GM12878 (cell line): ENCODE measurements around the gene UST. TPM values are rescaled to one million over a fixed set of nuclear protein-coding genes. Genes with fewer than 3 reads are reported as not detected.

Source experiments
- ATAC-seq: fragments of 200-7000 bp; cut with Tn5 transposase; 3 replicates; pipeline ENCODE4 v1.9.1; 2020; ENCODE audit warnings: mild to moderate bottlenecking, moderate library complexity
- BruUV-seq: library from RNA; stranded (reverse); fragments of 400-500 nt; replicated peaks from 2 replicates; lab custom pipeline; 2021; lab: Mats Ljungman, UMichigan
- CTCF ChIA-PET: fragments of 300-600 bp; sonication (Branson Sonifier 250); formaldehyde crosslinking; extraction: SDS; loops from one replicate; lab custom pipeline; 2021; ENCODE audit warnings: inconsistent platforms; lab: Yijun Ruan, JAX
- POLR2A ChIA-PET: fragments of 350-600 bp; formaldehyde crosslinking; extraction: SDS; loops from one replicate; lab custom pipeline; 2021; ENCODE audit warnings: inconsistent platforms; lab: Charles Lee
- RAD21 ChIA-PET: fragments of 300-600 bp; sonication (Branson Sonifier 250); formaldehyde crosslinking; loops from one replicate; lab custom pipeline; 2023; ENCODE audit warnings: antibody characterized with exemption; ENCODE audit not compliant: unreplicated experiment; lab: Charles Lee
- SMC1A ChIA-PET: fragments of 300-600 bp; sonication (Branson Sonifier 250); formaldehyde crosslinking; loops from one replicate; lab custom pipeline; 2023; ENCODE audit not compliant: unreplicated experiment, uncharacterized antibody; lab: Charles Lee
- DNase-seq: peaks from one replicate; pipeline ENCODE4 v3.0.0-alpha.2; 2011; ENCODE audit warnings: low read depth, low spot score
- FAIRE-seq: peaks from 3 replicates; lab custom pipeline; 2011; peaks lifted over from hg19 to GRCh38; lab: Jason Lieb, UNC
- H2AFZ ChIP-seq: 2 replicates; pipeline ENCODE4 v1.6.0; 2011; ENCODE audit warnings: low read depth, low read length, control low read depth; ENCODE audit not compliant: control insufficient read depth
- H3K27ac ChIP-seq: 2 replicates; pipeline ENCODE4 v1.5.1; 2011; ENCODE audit warnings: control low read depth; ENCODE audit not compliant: control insufficient read depth, insufficient read depth
- H3K27me3 ChIP-seq, 2 experiments: replicated peaks in 1 of 2; 2 replicates each; pipeline versions ENCODE4 v1.6.0 to v1.6.1; 2011; ENCODE audit warnings: low read length in 1 of 2; ENCODE audit not compliant: control insufficient read depth in 2 of 2, insufficient read depth in 2 of 2
- H3K36me3 ChIP-seq, 2 experiments: 2 replicates each; pipeline ENCODE4 v1.5.1; 2011; ENCODE audit warnings: low read length in 1 of 2; ENCODE audit not compliant: control insufficient read depth in 2 of 2, insufficient read depth in 2 of 2
- H3K4me1 ChIP-seq: 2 replicates; pipeline ENCODE4 v1.6.1; 2011; ENCODE audit warnings: mild to moderate bottlenecking, low read length, moderate library complexity, mixed read lengths; ENCODE audit not compliant: control insufficient read depth, insufficient read depth
- H3K4me2 ChIP-seq: 2 replicates; pipeline ENCODE4 v1.6.0; 2011; ENCODE audit warnings: control low read depth; ENCODE audit not compliant: control insufficient read depth, insufficient read depth
- H3K4me3 ChIP-seq: fragments of 200-600 bp; sonication (generic); 2 replicates; pipeline ENCODE4 v1.5.1; 2016
- H3K79me2 ChIP-seq: 2 replicates; pipeline ENCODE4 v1.6.0; 2011; ENCODE audit warnings: low read length; ENCODE audit not compliant: control insufficient read depth, insufficient read depth
- H3K9ac ChIP-seq: 2 replicates; pipeline ENCODE4 v1.8.0; 2011; ENCODE audit warnings: low read length, control low read depth, mixed read lengths; ENCODE audit not compliant: control insufficient read depth, insufficient read depth
- H3K9me3 ChIP-seq: replicated peaks from 3 replicates; pipeline ENCODE4 v1.5.1; 2011; ENCODE audit warnings: mild to moderate bottlenecking, low read length; ENCODE audit not compliant: control insufficient read depth, insufficient read depth
- H4K20me1 ChIP-seq: 2 replicates; pipeline ENCODE4 v1.6.0; 2011; ENCODE audit not compliant: control insufficient read depth, insufficient read depth
- CHD1 ChIP-seq: IDR thresholded peaks from 2 replicates; pipeline ENCODE4 v1.6.1; 2012; ENCODE audit warnings: low read depth, low read length, improper control_type of control experiment
- GATAD2B ChIP-seq: fragments of 450-650 bp; conservative IDR thresholded peaks from 2 replicates; pipeline ENCODE4 v1.6.1; 2017; ENCODE audit warnings: low read depth, mild to moderate bottlenecking, moderate library complexity
- KAT2A ChIP-seq: conservative IDR thresholded peaks from 2 replicates; pipeline ENCODE4 v1.6.1; 2011; ENCODE audit warnings: low read depth, low read length; ENCODE audit not compliant: control insufficient read depth
- NR2F1 ChIP-seq: fragments of 450-650 bp; conservative IDR thresholded peaks from 2 replicates; pipeline ENCODE4 v1.6.1; 2017; ENCODE audit warnings: mild to moderate bottlenecking
- SREBF2 ChIP-seq: IDR thresholded peaks from 2 replicates; pipeline ENCODE4 v1.6.1; 2012; ENCODE audit warnings: mild to moderate bottlenecking, low read length
- TAF1 ChIP-seq: IDR thresholded peaks from 2 replicates; pipeline ENCODE4 v1.6.1; 2011; ENCODE audit warnings: mild to moderate bottlenecking, low read depth, low read length, borderline replicate concordance
- ZNF217 ChIP-seq: fragments of 450-650 bp; IDR thresholded peaks from 2 replicates; pipeline ENCODE4 v1.6.1; 2017; ENCODE audit warnings: antibody characterized with exemption, mild to moderate bottlenecking
- ZSCAN29 ChIP-seq: fragments of 450-650 bp; IDR thresholded peaks from 2 replicates; pipeline ENCODE4 v1.6.1; 2017; ENCODE audit warnings: mild to moderate bottlenecking, moderate library complexity
- WGBS: methylation state at CpG from one replicate; pipeline ENCODE4 v1.1.6; 2016; ENCODE audit warnings: low lambda C conversion rate; ENCODE audit not compliant: insufficient replicate concordance, insufficient coverage; ENCODE audit errors: missing lambda C conversion rate; 5-methylcytosine and 5-hydroxymethylcytosine counted together
- in situ Hi-C: fragments of 300-500 bp; cut with MboI; formaldehyde crosslinking; loops from 9 replicates; pipeline ENCODE4 v1.14.3; 2018; ENCODE audit warnings: mixed read lengths
- intact Hi-C: fragments of 100-400 bp; cut with micrococcal nuclease; formaldehyde crosslinking; loops from one replicate; pipeline ENCODE4 v1.14.2; 2022; ENCODE audit not compliant: unreplicated experiment
- polyA plus RNA-seq, 11 experiments: library from polyadenylated mRNA; depleted of rRNA in 4 of 11; unstranded in 6 of 11; stranded (reverse) in 5 of 11; fragments of >200 nt; fragmentation: Nextera tagmentation in 4 of 11; fragmentation: Illumina TruSeq in 1 of 11; extraction: Ambion mirVana in 4 of 11; extraction: Trizol in 1 of 11; gene quantifications; 1 replicate in 1 of 11; 2 replicates in 10 of 11; pipeline versions ENCODE4 v1.2.1 to v1.2.3, GENCODE V29; 2011 to 2016; ENCODE audit warnings: inconsistent platforms in 2 of 11, missing spikeins in 2 of 11, low read depth in 1 of 11
- total RNA-seq, 4 experiments: library from RNA; depleted of rRNA in 3 of 4; stranded (reverse); fragments of >200 nt in 3 of 4; fragmentation: Illumina TruSeq in 1 of 4; extraction: Trizol in 1 of 4; gene quantifications; 2 replicates each; pipeline versions ENCODE4 v1.2.1 to v1.2.3, GENCODE V29; 2013 to 2021
- TF ChIP-seq, protein P1 (sequence below): fragments of 450-650 bp; formaldehyde crosslinking; IDR thresholded peaks from 2 replicates; pipeline ENCODE4 v1.4.0; 2020; ENCODE audit warnings: mild to moderate bottlenecking, moderate library complexity
- TF ChIP-seq, protein P2 (sequence below): fragments of 450-650 bp; IDR thresholded peaks from 2 replicates; pipeline ENCODE4 v1.6.1; 2017; ENCODE audit warnings: mild to moderate bottlenecking
- TF ChIP-seq, protein P3 (sequence below): fragments of 450-650 bp; IDR thresholded peaks from 2 replicates; pipeline ENCODE4 v1.6.1; 2018; ENCODE audit warnings: borderline replicate concordance, mild to moderate bottlenecking; ENCODE audit not compliant: partially characterized antibody
- TF ChIP-seq, protein P4 (sequence below): fragments of 450-650 bp; IDR thresholded peaks from 2 replicates; pipeline ENCODE4 v1.6.1; 2014; ENCODE audit warnings: mild to moderate bottlenecking

UST gene
- total and polyA plus RNA-seq, 10 of the 15 experiments (the other 5 are each of a cell fraction or from before 2014, with no cell fraction given) = 0.74 to 43.3 (median 2.2) TPM

DNA sequence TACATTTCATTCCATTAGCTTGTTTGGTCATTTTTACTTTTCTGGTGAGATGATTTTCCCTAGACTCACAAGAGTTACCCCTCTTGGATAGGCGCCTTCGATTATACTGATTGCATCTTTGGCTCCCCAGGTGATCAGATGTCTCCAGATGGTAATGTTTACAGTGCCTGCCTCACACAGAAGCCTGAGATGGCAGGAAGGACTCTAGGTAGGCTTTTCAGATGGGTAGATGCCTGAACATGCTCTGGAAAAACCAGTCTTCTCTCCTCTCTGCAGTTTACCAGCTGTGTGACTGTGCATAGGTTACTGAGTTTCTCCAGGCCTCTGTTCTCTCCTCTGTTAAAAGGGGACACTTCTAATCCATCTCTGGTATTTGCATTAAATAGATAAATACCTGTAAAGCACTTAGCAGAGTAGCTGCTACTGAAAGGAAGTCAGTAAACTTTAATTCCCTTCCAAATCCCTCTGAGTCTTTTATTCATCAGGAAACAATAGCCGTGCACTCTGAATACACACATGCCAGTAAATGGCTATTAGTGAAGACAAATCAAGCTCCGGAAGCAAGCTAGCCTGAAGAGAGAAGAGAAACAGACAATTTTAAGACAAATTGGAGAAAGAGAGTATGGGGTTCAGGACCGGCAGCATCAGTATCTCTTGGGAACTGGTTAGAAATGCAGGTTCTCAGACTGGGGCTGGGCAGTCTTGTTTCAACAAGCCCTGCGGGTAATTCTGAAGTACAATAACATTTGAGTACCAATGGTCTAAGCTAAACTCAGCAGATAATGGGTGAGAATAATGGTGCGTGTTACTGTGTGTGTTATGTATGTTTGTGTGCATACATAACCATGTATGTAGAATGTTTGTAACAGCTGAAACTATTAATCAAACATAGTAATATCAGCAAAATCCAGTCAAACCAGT is 139.4 kb downstream of the UST start:
- Histone ChIP-seq H3K9ac (no peak overlapping the region), H3K4me3 (no peak overlapping the region), H3K36me3 (no peaks in the 10 kb centered on the region), H3K27ac (no peak overlapping the region), H3K79me2 (no peaks in the 10 kb centered on the region), H4K20me1 (no peaks in the 10 kb centered on the region), H3K9me3 (no peaks in the 10 kb centered on the region), H2AFZ (no peak overlapping the region), H3K4me1 (no peaks in the 10 kb centered on the region), H3K4me2 (no peak overlapping the region), H3K27me3 (no peaks in the 10 kb centered on the region; a peak in 1 of 4 replicates)
- intact Hi-C loops = no loop called here
- POLR2A ChIA-PET = no interaction called here
- in situ Hi-C loops = no loop called here
- TF ChIP-seq CHD1 (no peak), TAF1 (no peak), ZNF217 (no peak), ZSCAN29 (no peak), NR2F1 (no peak), SREBF2 (no peak), GATAD2B (no peak), KAT2A (no peak)
- TF ChIP-seq, protein P1, sequence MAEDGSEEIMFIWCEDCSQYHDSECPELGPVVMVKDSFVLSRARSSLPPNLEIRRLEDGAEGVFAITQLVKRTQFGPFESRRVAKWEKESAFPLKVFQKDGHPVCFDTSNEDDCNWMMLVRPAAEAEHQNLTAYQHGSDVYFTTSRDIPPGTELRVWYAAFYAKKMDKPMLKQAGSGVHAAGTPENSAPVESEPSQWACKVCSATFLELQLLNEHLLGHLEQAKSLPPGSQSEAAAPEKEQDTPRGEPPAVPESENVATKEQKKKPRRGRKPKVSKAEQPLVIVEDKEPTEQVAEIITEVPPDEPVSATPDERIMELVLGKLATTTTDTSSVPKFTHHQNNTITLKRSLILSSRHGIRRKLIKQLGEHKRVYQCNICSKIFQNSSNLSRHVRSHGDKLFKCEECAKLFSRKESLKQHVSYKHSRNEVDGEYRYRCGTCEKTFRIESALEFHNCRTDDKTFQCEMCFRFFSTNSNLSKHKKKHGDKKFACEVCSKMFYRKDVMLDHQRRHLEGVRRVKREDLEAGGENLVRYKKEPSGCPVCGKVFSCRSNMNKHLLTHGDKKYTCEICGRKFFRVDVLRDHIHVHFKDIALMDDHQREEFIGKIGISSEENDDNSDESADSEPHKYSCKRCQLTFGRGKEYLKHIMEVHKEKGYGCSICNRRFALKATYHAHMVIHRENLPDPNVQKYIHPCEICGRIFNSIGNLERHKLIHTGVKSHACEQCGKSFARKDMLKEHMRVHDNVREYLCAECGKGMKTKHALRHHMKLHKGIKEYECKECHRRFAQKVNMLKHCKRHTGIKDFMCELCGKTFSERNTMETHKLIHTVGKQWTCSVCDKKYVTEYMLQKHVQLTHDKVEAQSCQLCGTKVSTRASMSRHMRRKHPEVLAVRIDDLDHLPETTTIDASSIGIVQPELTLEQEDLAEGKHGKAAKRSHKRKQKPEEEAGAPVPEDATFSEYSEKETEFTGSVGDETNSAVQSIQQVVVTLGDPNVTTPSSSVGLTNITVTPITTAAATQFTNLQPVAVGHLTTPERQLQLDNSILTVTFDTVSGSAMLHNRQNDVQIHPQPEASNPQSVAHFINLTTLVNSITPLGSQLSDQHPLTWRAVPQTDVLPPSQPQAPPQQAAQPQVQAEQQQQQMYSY (CRISPR knock-in tag) = no peak
- TF ChIP-seq, protein P2, sequence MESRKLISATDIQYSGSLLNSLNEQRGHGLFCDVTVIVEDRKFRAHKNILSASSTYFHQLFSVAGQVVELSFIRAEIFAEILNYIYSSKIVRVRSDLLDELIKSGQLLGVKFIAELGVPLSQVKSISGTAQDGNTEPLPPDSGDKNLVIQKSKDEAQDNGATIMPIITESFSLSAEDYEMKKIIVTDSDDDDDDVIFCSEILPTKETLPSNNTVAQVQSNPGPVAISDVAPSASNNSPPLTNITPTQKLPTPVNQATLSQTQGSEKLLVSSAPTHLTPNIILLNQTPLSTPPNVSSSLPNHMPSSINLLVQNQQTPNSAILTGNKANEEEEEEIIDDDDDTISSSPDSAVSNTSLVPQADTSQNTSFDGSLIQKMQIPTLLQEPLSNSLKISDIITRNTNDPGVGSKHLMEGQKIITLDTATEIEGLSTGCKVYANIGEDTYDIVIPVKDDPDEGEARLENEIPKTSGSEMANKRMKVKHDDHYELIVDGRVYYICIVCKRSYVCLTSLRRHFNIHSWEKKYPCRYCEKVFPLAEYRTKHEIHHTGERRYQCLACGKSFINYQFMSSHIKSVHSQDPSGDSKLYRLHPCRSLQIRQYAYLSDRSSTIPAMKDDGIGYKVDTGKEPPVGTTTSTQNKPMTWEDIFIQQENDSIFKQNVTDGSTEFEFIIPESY = no peak
- TF ChIP-seq, protein P3, sequence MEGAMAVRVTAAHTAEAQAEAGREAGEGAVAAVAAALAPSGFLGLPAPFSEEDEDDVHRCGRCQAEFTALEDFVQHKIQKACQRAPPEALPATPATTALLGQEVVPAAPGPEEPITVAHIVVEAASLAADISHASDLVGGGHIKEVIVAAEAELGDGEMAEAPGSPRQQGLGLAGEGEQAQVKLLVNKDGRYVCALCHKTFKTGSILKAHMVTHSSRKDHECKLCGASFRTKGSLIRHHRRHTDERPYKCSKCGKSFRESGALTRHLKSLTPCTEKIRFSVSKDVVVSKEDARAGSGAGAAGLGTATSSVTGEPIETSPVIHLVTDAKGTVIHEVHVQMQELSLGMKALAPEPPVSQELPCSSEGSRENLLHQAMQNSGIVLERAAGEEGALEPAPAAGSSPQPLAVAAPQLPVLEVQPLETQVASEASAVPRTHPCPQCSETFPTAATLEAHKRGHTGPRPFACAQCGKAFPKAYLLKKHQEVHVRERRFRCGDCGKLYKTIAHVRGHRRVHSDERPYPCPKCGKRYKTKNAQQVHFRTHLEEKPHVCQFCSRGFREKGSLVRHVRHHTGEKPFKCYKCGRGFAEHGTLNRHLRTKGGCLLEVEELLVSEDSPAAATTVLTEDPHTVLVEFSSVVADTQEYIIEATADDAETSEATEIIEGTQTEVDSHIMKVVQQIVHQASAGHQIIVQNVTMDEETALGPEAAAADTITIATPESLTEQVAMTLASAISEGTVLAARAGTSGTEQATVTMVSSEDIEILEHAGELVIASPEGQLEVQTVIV = no peak
- TF ChIP-seq, protein P4, sequence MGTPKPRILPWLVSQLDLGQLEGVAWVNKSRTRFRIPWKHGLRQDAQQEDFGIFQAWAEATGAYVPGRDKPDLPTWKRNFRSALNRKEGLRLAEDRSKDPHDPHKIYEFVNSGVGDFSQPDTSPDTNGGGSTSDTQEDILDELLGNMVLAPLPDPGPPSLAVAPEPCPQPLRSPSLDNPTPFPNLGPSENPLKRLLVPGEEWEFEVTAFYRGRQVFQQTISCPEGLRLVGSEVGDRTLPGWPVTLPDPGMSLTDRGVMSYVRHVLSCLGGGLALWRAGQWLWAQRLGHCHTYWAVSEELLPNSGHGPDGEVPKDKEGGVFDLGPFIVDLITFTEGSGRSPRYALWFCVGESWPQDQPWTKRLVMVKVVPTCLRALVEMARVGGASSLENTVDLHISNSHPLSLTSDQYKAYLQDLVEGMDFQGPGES = no peak
- DNase-seq = no peak
- CTCF ChIA-PET = no interaction called here
- SMC1A ChIA-PET = no interaction called here
- 64% methylated on average over 7 of the region's 7 CpGs for WGBS
- no peak for ATAC-seq
- BruUV-seq = no TSS peak
- RAD21 ChIA-PET = no interaction called here
- FAIRE-seq = no peak
